Activated naive CD4-positive, alpha-beta T cell (primary cell): ENCODE results near the gene NPSR1.
"Not testable (repeated sequence)": the region's sequence is repeated elsewhere in the genome, so short reads cannot be mapped to it uniquely, and the experiment has no call there.

Experiments
- DNase-seq, 4 experiments: peaks; one replicate each; lab custom pipeline; 2025; lab: John Stamatoyannopoulos, UW

The NPSR1 gene

GRCh38 chr7:34837316-34837715, 179.3 kb downstream of the NPSR1 start:
- no peak for DNase-seq

GRCh38 chr7:34837801-34838201, 179.8 kb downstream of the NPSR1 start:
- no peak for DNase-seq

GRCh38 chr7:34838329-34838728, 180.3 kb downstream of the NPSR1 start:
- DNase-seq = no peak

- DNase-seq = no peak
Observed at GRCh38 chr7:34839645-34840044, 181.6 kb downstream of the NPSR1 start.

DNA sequence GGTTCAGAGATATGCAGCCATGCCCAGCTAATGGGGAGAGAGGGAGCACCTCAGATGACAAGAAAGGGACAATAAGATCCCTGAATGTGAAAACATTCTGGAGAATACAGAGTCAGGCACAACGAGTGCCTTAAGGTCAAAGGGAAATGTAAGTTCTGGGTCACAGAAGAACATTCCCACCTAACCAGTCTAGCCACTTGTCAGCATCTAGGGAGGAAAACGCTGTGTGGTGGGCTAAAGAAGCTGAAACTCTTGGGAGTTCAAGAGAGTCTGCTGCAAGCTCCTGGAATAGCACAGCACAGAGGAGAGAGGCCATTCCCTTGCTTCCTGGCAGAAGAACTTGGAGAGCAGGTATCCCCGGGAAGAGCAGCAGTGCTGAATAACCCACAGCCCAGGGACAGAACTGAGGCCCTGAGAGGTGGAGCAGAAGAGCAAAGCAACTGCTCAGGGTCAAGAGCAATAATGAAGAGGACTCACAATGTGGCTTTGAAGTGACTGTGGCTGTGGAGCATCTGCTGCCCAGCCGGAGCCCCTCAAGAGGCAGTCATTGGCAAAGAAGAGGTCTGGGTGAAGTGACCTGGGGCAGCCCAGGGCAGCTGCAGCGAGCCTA, 182.3 kb downstream of the NPSR1 start:
- no peak for DNase-seq

- DNase-seq = no peak
Observed at GRCh38 chr7:34841326-34841725, 183.3 kb downstream of the NPSR1 start.

GRCh38 chr7:34842782-34843181, 184.8 kb downstream of the NPSR1 start:
- DNase-seq = no peak

DNA sequence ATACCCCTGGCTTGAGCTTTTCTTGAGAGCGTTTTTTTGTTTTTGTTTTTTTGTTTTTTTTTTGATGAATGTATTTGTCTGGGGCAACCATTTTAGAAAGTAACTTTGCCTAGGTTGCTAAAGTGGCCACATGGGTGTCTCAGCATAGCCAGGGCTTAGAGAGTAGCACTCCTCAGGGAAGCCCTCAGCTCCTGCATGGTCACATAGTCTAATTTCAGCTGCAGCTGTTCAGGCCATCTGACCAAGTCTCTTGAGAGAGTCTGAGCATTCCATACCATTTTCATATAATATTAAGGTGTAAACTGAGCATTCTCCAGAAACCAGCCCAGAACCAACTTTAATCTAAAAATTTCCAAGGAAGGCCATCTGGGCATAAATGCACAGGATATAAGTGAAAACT, 186.4 kb downstream of the NPSR1 start:
- no peak for DNase-seq

DNA sequence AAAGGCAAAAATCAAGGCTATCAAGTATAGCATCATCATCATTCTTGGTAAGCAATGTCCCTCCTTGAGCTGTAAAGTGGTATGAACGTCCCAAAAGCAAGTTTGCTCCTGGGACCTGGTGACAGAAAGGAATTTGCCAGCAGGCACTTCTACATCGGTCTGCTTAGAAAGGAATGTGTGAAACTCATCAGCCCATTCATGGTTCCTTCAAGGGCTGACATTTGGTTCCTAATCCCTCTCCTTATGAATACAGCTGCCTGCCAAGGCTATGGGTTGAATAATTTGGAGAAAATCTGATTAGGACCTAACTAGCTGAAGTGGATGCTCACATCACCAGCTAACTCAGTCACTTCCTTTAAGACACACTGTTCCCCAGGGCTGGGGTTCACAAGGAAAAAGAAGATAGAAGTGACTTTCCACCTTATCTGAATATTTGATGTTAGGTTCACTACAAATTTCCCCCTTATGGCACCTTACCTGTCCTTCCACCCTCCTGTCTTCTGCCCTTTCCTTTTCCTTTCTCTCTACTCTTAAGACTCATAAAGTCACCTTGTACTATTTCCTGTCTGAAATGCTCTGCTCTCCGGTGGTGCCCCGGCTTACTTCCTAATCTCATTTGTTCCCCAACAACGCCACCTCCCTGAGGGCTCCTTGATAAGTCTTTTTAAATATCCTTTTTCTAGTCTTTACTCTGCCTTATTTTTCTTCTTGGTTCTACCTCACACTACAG, 187.1 kb downstream of the NPSR1 start:
- no peak for DNase-seq

- no peak for DNase-seq
Observed at GRCh38 chr7:34845666-34846361, 187.8 kb downstream of the NPSR1 start.

GRCh38 chr7:34846976-34847375, 189.0 kb downstream of the NPSR1 start:
- DNase-seq = no peak

- DNase-seq = no peak
Observed at GRCh38 chr7:34848670-34849069, 190.7 kb downstream of the NPSR1 start.

DNA sequence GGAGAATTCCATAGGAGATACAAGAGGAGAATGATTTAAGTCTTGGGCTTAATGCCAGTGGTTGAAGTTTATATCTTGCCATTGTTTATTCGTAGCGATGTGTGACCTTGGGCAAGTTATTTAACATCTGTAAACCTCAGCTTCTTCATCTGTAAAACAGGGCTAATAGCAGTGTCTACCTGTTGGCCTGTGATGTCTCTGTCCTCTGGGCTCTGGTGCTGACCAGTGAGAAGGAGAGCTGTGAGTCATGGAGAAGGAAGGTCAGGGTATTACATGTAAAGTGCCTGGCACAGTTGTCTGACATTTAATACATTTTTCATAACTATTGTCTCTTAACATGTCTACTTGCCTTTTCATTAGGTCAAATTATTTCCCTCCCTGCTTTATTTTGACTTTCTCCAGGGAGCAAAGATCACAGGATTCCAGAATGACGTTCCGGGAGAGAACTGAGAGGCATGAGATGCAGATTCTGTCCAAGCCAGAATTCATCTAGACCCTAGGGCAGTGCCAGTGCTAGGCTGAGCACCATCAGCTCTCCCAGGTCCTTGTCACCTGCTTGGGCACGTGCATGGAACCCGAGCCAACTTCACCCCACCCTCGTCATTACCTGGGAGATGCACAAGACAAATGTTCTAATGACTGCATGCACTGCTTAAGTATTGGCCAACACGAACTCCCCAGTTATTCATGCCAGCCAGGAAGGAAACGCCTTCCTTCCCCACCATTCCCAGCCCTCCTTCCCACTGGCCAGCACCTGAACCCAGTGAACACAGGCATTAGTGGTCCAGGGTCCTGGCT, 191.3 kb downstream of the NPSR1 start:
- no peak for DNase-seq

GRCh38 chr7:34849986-34850385, 192.0 kb downstream of the NPSR1 start:
- DNase-seq = no peak

DNA sequence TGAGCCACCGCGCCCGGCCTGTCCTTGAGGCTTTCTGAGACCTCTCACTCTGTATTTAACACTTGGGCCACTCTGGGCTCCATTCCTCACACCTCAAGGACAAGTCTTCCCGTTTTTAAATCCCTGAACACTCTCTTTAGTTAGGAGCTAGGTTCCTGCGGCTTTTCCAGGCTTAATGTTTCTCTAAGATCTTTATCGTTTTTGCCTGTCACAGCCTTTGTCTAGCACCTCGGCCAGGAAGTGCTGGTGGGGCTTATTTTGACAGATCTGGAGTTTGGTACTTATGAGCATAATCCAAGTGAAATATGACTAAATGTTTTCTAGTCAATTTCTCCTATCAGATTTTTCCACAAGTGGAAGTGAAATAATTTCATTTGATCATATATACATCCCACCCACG, 192.7 kb downstream of the NPSR1 start:
- DNase-seq = no peak

DNA sequence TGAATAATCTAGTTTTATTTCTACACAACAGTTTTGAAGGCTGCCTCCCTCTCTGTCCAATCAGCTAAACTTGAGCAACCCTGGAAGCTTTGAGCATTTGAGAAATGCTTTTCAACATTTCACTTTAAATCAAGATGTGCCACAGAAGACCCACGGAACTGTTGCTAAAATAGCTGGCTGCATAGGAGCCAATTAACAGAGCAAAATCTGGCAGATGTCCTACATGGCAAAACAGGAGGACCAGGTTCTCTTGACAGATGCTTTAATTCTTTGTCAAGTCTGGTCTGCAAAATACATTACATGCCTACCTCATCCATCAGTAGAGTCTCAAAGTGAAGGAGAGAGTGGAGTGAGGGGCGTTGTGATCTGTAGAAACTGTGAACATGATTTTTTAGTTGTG, 193.4 kb downstream of the NPSR1 start:
- DNase-seq = no peak

DNA sequence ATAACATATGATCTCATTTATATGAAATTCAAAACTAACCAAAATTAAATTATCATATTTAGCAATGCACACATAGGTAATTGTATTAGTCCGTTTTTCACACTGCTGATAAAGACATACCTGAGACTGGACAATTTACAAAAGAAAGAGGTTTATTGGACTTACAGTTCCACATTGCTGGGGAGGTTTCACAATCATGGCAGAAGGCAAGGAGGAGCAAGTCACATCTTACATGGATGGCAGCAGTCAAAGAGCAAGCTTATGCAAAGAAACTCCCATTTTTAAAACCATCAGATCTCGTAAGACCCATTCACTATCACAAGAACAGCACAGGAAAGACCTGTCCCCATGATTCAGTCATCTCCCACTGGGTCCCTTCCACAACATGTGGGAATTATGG, 200.4 kb downstream of the NPSR1 start:
- not testable (repeated sequence) for DNase-seq

DNA sequence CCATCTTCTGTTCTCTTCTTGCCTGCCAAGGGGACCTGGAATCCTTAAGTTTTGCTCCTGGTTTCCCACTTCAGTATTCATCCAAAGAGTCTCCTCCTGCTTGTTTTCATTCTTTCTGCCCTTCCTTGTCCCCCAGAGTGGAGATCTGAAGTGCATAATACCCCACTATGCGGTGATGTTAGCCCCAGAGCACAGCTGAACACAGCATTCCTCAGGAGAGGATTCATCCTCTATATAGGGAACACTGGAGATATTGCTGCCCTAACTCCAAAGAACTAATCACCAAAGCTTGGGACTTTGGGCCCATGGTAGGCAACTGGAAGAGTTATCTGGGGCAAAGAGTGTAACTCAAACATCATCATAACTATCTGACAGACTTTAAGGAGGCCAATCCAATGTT, 201.3 kb downstream of the NPSR1 start:
- DNase-seq = not testable (repeated sequence)

- not testable (repeated sequence) for DNase-seq
Observed at GRCh38 chr7:34866222-34866621, 208.2 kb downstream of the NPSR1 start.

- DNase-seq = not testable (repeated sequence)
Observed at GRCh38 chr7:34867341-34867740, 209.3 kb downstream of the NPSR1 start.

GRCh38 chr7:34868602-34869001, 210.6 kb downstream of the NPSR1 start:
- not testable (repeated sequence) for DNase-seq

DNA sequence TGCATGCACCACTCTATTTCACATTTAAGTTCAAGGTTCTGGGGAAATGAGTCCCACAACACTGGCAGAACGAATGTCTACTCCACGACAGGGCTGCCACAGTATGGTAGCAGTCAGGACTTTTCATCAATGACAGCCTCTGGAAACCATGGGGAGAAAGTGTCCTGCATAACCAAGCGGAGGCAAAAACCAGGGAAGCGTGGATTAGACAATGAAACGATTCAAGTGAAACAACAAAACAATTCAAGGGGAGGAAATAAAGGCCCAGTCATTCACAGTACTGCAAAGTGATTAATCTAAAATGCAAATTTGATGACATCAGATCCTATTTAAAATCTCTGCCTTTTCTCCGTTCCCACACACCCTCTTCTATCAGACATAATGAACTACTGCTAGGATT, 211.0 kb downstream of the NPSR1 start:
- no peak for DNase-seq
